Activated naive CD8-positive, alpha-beta T cell treated with anti-CD3 and anti-CD28 coated beads, Interleukin-2, amount 10 ng/mL, durations not matched to agents 7 days and 5 days (primary cell): ENCODE data around the gene SNED1. TPM values are rescaled to one million over a fixed set of nuclear protein-coding genes. Genes with fewer than 3 reads are reported as not detected.

Source experiments
- ATAC-seq: fragments of 150-1000 bp; cut with Tn5 transposase; one replicate; pipeline ENCODE4 v1.10.0; 2021; ENCODE audit warnings: low read depth, moderate library complexity
- POLR2A ChIA-PET: fragments of 350-600 bp; sonication (Branson Sonifier 250); formaldehyde crosslinking; loops from one replicate; lab custom pipeline; 2021; ENCODE audit warnings: antibody characterized with exemption; lab: Charles Lee
- DNase-seq: peaks from one replicate; pipeline ENCODE4 v3.0.0; 2021
- H3K27ac Mint-ChIP-seq: one replicate; pipeline ENCODE4 v1.8.0; 2022; ENCODE audit warnings: mild to moderate bottlenecking, mixed read lengths
- H3K27me3 Mint-ChIP-seq: one replicate; pipeline ENCODE4 v1.8.0; 2022; ENCODE audit warnings: mild to moderate bottlenecking, moderate library complexity, mixed read lengths
- H3K36me3 Mint-ChIP-seq: one replicate; pipeline ENCODE4 v1.8.0; 2021; ENCODE audit warnings: mild to moderate bottlenecking, mixed read lengths
- H3K4me1 Mint-ChIP-seq: one replicate; pipeline ENCODE4 v1.8.0; 2021; ENCODE audit warnings: mixed read lengths
- H3K4me3 Mint-ChIP-seq: one replicate; pipeline ENCODE4 v1.8.0; 2022; ENCODE audit warnings: mild to moderate bottlenecking, moderate library complexity, mixed read lengths
- H3K9me3 Mint-ChIP-seq: one replicate; pipeline ENCODE4 v1.8.0; 2021; ENCODE audit warnings: mixed read lengths
- total RNA-seq, 2 experiments: library from RNA; stranded (reverse); gene quantifications; one replicate each; pipeline ENCODE4 v1.2.3, GENCODE V29; 2021

The SNED1 gene
- total RNA-seq, 2 experiments from 2014 or later: 14.5 to 18.7 TPM

DNA sequence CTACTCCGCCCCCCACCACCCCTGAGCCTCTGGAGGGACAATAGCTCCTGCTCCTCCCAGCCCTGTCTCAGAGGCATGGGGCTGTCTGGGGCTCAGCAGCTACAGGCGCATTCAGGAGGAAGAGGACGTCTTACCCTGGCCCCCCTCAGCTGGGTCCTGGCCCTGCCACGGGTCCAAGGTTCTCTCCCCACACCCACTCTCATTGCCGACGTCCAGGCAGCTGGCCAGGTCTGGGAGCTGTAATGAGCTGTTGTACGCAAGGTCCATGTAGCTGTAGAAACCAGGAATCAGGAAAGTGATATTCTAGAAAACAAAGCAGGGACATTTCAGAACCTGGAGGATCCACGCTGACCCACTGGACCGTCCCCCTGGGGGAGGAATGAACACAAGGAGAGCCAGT, 137.3 kb downstream of the SNED1 start:
- Mint-ChIP-seq H3K27ac (no peak overlapping the region), H3K4me3 (no peak overlapping the region), H3K9me3 (no peaks in the 10 kb centered on the region), H3K4me1 (no peaks in the 10 kb centered on the region), H3K36me3 (peaks cover 13% of the 10 kb centered on the region), H3K27me3 (no peaks in the 10 kb centered on the region)
- ATAC-seq (no peak), DNase-seq (no peak)
- POLR2A ChIA-PET: no interaction called here

DNA sequence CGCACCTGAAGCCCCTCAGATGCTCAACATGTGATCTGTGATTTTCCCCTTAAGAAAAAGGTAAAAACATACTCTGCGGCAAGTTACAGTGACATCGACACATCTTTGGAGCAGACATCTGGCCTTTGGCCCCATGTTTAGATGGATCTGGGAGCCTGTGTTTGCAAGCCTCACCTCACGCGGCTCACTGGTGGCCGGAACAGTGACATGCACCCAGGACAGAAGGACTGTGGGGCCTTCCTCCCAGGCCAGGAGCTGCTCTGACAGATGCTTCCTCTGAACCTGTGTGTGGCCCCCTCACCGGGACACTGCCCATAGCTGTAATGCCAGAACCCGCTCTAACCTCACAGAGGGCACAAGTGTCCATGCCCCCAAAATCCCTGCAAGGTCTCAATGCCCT, 137.8 kb downstream of the SNED1 start:
- Mint-ChIP-seq H3K27me3 (no peaks in the 10 kb centered on the region), H3K4me1 (no peaks in the 10 kb centered on the region)
- no peak for ATAC-seq

DNA sequence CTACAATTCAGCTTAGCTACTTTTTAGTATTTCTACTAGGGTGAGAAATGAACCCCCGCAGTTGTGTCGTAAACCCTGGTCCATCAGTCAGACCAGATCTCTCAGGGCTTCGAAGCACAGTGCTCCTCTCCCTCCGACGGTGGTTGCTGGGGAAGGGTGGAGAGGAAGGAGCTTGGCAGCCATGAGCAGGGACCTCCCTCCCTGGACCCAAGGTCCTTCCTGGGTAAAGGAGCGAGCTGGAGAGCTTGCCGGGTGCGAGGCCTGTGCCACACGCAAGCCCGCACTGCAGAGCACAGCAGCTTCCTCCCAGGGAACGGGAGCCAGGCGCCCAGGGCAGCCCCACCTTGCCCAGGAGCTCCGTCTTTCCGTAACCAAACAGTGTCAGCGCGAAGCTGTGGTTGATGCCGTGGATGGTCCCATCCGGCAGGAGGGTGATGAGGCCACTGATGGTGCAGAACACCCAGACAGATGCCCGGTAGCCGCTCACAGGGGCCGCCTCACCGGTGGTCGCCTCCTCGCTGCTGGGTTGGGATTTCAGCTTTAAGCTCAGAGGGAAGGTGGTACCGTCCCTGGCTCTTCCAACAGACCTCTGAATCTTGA, 138.3 kb downstream of the SNED1 start:
- DNase-seq: peak; percentile 17
- no peaks in the 10 kb centered on the region for H3K4me1 Mint-ChIP-seq
- no peak for ATAC-seq
- POLR2A ChIA-PET: interaction anchor here (1.1 kb wide), 1 partner anchor 13 kb away, joined by 4 read pairs; the partner anchor contains the start of gene PPP1R7
- H3K36me3 Mint-ChIP-seq: peaks cover 12% of the 10 kb centered on the region
- H3K27ac Mint-ChIP-seq: no peak overlapping the region
- H3K27me3 Mint-ChIP-seq: no peaks in the 10 kb centered on the region
- H3K9me3 Mint-ChIP-seq: no peaks in the 10 kb centered on the region
- H3K4me3 Mint-ChIP-seq: no peak overlapping the region

More for the DNA sequence above, 137.8 kb downstream of the SNED1 start:
- Mint-ChIP-seq H3K36me3 (peaks cover 12% of the 10 kb centered on the region), H3K4me3 (no peak overlapping the region), H3K27ac (no peak overlapping the region), H3K9me3 (no peaks in the 10 kb centered on the region)
- POLR2A ChIA-PET: interaction anchor here (1.1 kb wide), 1 partner anchor 14 kb away, joined by 4 read pairs; the partner anchor contains the start of gene PPP1R7
- peak; percentile 16 for DNase-seq

DNA sequence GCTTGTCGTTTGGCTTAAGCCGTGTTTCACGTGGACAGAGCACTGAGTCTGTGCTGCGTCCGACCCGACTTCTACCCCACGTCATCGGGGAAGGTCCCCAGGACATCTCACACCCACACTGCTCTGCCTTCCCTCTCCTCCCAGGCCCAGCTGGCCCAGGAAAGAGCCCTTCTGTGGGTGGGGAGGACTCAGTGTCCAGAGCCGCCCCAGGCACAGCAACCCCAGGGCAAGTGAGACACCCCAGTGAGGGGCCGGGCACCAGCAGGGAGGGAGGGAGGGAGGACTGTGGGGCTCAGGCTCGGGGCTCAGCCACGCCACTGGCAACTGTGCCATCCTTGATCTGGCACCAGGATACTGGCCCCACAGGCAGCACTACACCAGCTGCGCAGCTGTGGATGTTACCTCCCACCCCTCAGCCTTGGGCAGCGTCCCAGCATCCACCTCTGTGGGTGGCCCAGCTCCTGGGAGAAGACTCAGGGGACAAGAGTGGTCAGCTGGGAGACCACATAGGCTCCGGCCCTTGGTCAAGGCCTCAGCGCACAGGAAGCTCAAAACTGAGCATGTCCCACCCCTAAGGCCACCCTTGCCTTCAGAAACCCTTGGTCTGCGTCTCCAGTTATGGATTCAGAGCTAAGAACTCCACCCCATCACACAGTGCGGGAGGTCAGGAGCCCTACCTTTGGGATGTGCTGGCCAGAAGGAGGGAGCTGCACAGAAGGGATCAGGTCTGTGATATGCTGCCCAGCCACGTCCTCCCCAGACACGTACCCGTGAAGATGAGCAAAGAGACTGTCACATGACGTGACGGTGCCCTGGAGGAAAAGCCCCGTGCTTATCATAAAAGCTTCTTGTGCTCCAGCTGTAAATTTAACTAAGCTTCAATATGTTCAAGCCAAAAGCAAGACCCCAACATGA, 139.1 kb downstream of the SNED1 start:
- ATAC-seq: no peak
- Mint-ChIP-seq H3K4me1 (no peaks in the 10 kb centered on the region), H3K36me3 (peaks cover 10% of the 10 kb centered on the region), H3K4me3 (no peak overlapping the region), H3K27ac (no peak overlapping the region), H3K9me3 (no peaks in the 10 kb centered on the region), H3K27me3 (no peaks in the 10 kb centered on the region)
- DNase-seq: no peak
- POLR2A ChIA-PET: no interaction called here

DNA sequence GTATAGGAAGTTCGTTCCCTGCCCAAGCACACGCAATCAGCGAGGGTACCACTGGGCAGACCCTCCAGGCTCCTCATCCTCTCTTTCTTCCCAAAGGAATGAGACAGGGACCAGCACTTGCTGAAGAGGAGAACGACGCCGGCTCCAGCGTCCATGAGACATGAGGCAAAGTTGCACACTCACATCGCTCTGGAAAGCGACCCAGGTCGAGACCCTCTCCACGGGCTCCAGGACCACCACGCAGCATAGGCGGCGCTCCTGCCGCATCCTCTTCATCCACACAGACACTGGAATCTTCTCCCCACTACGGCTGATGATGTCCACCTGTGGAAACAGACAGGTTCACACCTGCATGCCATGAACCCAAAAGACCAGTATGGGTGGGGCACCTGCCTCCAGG, 140.1 kb downstream of the SNED1 start:
- H3K36me3 Mint-ChIP-seq: peaks cover 3% of the 10 kb centered on the region
- no peaks in the 10 kb centered on the region for H3K4me1 Mint-ChIP-seq
- no peak overlapping the region for H3K27ac Mint-ChIP-seq
- H3K4me3 Mint-ChIP-seq: no peak overlapping the region
- ATAC-seq: no peak
- POLR2A ChIA-PET: no interaction called here
- no peaks in the 10 kb centered on the region for H3K9me3 Mint-ChIP-seq
- DNase-seq: no peak
- H3K27me3 Mint-ChIP-seq: no peaks in the 10 kb centered on the region

DNA sequence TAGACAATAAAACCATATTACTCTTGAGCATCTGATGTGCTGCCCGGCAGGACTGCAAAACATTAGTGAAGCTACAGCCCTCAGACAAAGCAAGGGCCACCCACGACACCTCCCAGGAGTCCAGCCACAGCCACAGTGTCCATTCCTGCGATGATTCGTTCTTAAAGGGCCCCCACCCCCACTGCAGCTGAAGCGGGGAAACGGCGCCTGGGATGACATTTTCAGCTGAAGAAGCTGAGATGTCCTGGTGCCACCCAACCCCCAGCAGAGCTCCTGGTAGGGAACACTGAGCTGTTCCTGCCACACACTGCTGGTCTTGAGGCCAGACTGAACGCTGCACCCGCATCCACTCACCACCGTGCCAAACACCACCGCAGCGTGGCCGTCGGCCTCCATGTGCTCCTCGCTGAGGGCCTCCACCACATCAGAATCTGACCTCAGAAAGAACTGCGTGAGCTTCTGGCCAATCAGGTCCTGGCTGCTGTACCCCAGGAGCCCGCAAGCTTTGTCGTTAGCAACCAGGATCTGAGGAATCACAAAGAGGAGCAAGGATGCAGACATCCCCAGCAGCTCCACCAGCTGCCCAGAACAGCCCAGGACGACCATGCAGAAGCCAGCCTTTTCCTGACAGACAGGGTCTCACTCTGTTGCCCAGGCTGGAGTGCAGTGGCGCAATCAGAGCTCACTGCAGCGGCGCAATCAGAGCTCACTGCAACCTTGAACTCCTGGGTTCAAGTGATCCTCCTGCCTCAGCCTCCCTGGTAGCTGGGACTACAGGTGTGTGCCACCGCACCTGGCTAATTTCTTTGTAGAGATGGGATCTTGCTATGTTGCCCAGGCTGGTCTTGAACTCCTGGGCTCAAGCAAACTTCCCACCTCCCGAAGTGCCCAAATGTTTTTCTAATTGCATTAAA, 141.4 kb downstream of the SNED1 start:
- Mint-ChIP-seq H3K27ac (no peak overlapping the region), H3K36me3 (no peaks in the 10 kb centered on the region), H3K4me3 (no peak overlapping the region), H3K27me3 (no peaks in the 10 kb centered on the region), H3K9me3 (no peaks in the 10 kb centered on the region), H3K4me1 (no peaks in the 10 kb centered on the region)
- POLR2A ChIA-PET: interaction anchor here (1.2 kb wide), 1 partner anchor 10 kb away, joined by 5 read pairs; the partner anchor contains the start of gene PASK
- ATAC-seq (no peak), DNase-seq (no peak)

DNA sequence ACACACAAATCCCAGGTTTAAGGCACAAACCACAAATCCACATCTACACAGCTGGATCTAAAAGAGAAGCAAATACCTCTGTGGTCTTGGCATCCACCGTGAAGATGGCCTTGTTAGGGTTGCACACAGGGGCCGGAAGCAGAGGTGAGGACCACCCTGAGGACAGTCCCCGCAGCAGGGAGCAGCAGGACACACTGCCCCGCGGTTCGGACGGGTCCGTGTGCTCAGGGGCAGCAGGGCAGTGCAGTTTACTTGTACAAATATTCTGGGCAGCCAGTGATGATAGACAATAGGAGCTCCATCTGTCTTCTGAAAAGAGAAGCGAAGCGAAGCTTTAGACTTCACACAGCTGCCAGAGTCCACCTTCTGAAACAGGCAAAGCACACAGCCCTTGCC, 142.0 kb downstream of the SNED1 start:
- Mint-ChIP-seq H3K9me3 (no peaks in the 10 kb centered on the region), H3K4me1 (no peaks in the 10 kb centered on the region), H3K36me3 (no peaks in the 10 kb centered on the region), H3K27ac (no peak overlapping the region), H3K4me3 (no peak overlapping the region), H3K27me3 (no peaks in the 10 kb centered on the region)
- no peak for ATAC-seq
- DNase-seq: no peak
- POLR2A ChIA-PET: interaction anchor here (1.2 kb wide), 1 partner anchor 9 kb away, joined by 5 read pairs; the partner anchor contains the start of gene PASK

DNA sequence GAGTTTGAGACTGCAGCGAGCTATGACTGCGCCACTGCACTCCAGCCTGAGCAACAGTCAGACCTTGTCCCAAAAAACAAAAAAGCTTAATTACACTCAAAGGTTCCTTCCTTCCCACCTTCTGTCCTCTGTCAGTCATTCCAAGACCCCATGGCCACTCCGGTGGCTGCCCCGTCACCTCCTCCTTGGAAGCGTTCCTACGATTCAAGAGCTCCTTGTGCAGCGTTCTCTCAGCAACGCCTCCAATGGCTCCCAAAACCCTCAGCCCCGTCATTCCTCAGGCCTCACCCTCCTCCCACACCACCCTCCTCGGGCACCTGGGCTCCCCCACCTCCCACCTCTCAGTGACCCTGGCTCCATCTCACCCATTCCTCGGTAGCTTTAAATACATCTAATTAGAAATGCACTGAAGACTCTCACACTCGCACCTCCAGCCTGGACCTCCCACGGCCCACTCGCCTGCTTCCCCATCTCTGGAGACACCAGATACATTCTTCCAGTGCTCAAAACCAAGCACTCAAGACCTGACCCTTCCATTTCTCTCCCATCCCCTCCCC, 142.9 kb downstream of the SNED1 start:
- H3K27me3 Mint-ChIP-seq: no peaks in the 10 kb centered on the region
- POLR2A ChIA-PET: no interaction called here
- no peak for ATAC-seq

DNA sequence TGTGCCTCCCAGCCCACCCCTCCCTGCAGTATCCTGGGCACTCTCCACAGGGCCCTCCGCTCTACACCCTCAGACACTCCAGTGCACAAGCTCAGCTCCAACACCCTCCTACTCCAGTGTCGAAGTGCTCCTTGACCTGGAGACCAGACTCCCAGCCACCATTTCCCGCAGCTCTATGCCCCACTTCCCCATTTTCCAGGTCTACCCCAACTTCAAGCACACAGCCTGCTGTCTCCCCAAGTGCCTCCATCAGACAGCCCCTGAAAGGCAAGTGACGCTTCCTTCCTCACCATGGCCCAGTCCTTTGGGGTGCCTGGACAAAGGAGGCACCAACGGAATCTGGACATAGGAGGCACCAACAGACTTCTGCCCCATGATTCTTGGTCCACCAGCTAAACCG, 143.6 kb downstream of the SNED1 start:
- no peaks in the 10 kb centered on the region for H3K9me3 Mint-ChIP-seq
- no peaks in the 10 kb centered on the region for H3K27me3 Mint-ChIP-seq
- POLR2A ChIA-PET: no interaction called here
- H3K4me1 Mint-ChIP-seq: peaks cover 10% of the 10 kb centered on the region
- no peak overlapping the region for H3K4me3 Mint-ChIP-seq
- no peak for DNase-seq
- no peak for ATAC-seq
- no peak overlapping the region for H3K27ac Mint-ChIP-seq
- no peaks in the 10 kb centered on the region for H3K36me3 Mint-ChIP-seq

More for the DNA sequence above, 142.9 kb downstream of the SNED1 start:
- H3K4me1 Mint-ChIP-seq: peaks cover 5% of the 10 kb centered on the region
- H3K9me3 Mint-ChIP-seq: no peaks in the 10 kb centered on the region
- H3K4me3 Mint-ChIP-seq: no peak overlapping the region
- DNase-seq: no peak
- peak overlapping the region; percentile 55 for H3K27ac Mint-ChIP-seq
- H3K36me3 Mint-ChIP-seq: no peaks in the 10 kb centered on the region

DNA sequence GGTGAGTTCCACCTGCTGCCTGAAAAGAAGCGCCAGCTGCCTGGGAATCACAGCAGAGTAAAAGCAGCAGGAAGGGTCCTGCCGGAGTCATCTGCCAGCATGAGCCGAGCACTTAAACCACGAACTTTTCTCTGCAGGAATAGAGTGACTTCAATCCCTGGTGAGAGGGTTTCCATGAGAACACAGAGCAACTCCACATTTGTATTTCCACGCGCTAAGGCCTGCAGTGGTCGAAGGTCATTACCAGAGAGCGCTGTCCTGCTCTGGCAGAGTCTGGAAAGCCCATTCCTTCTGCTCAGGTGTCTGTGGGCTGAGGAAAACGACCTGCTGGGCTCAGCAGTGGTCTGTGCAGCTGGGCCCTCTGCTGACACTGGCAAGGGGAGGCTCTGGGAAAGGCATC, 144.2 kb downstream of the SNED1 start:
- H3K4me1 Mint-ChIP-seq: peaks cover 10% of the 10 kb centered on the region
- H3K36me3 Mint-ChIP-seq: no peaks in the 10 kb centered on the region
- no peak for ATAC-seq
- no peaks in the 10 kb centered on the region for H3K27me3 Mint-ChIP-seq
- H3K9me3 Mint-ChIP-seq: no peaks in the 10 kb centered on the region
- POLR2A ChIA-PET: no interaction called here
- no peak overlapping the region for H3K4me3 Mint-ChIP-seq
- H3K27ac Mint-ChIP-seq: no peak overlapping the region
- no peak for DNase-seq
